Measurements from ENCODE around the gene KIDINS220.

The KIDINS220 gene

DNA sequence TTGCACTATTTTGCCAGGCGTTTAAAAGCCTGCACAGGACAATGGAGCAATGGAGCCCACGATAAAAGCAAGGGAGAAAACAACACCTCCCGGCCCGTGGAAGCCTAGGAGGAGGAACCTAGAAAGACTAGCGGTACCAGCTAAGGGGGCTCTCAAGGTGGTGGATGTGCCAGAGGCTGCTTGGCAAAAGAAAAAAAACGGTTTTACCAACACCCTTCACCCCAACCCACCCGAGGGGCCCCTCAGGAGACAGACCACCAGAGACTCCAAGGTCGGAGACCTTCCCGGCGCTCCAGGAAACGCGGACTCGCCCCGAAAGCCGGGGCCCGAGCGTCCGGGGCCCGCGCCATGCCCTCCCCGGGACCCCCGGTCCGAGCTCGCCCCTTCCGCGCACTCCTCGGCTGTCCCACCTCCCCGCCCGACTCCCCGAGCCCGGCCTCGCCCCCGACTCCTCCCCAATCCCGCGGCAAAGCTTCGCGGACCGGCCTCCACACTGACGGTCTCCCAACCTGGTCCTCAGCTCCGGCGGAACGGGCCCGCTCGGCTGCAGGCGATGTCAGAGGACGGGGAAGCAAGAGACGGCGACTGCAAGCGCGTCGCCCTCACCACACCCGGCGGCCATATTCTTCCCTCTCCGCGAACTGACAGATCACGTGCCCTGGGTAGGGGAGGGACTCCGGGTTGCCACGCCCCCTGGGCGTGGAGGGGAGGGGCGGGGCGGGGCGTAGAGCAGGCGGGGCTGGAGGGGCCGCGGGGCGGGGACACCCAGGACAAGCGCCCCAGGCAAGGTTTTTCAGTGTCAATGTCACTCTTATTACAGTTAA lies at the start of gene KIDINS220:
TSS of gene KIDINS220 (minus strand) at position 643 of the 824 bp plus-strand sequence. CDS start 10,520 bp downstream, outside the sequence.
- DNase-seq = peak in 55 of 56 donors; percentile 38 to 93 (median 84)

DNA sequence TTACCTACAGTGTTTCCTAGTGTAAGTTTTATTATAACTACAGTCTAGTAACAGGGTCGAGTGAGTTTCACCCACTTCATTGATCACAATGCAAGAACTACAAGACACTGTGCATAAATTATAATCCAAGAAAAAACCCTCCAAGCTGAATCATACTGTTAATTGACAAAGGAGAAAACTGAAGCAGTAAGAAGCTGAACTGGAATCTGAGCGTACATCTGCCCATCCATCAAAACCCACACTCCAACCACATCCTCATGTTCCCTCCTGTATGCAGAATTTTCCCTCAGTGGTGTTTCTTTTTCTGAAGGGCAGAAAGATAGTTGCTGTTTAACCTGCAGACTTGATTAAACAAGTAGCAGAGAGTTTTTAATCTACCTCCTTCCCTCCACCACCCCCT lies 49.5 kb upstream of the KIDINS220 start:
- no peak for DNase-seq

DNA sequence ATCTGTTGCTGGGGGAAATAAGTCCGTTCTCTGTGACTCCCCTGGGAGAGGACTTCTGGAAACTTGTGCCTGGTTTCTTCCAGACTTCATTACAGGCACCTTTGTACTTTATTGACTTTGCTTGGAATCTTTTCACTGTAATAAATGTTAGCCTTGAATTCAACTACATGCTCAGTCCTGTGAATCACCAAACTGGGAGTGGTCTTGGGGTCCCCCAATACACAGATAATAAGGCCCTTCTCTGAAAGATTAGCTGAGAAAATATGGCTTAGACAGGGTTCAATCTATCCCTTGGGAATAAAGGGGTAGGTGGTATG lies 48.7 kb upstream of the KIDINS220 start:
- no peak for DNase-seq

DNA sequence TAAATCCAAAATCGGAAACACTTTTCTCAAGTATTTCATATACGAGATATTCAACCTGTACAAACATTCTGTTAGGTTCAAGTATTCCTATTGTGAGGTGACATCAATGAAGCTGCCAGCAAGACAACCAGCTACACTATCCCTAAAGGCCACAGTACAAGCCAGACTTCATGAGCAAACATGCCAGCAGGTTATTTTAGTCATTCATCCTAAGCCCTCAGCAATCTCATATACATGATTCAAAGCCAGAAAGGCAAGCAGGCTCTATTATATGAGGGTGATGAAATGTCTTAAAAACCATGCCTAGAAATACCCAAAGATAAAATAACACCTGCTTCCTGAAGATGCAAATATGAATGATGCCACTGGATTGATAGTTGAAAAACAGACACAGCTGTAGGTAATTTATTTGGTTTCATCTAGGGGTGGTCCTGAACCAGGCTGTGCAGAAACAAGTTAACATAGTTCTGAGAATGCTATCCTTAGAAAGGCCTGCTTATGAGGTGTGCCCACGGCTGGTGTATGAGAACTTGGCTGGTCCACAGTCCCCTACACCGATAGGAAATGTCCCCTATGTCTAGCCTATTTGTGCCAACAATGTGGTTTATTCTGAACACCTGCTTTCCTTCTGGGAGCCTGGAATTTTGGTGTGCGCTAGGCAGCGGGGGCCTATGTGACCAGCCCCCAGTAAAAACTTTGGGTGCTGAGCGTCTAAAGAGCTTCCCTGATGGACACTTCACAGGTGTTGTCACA lies 48.2 kb upstream of the KIDINS220 start:
- no peak for DNase-seq

DNA sequence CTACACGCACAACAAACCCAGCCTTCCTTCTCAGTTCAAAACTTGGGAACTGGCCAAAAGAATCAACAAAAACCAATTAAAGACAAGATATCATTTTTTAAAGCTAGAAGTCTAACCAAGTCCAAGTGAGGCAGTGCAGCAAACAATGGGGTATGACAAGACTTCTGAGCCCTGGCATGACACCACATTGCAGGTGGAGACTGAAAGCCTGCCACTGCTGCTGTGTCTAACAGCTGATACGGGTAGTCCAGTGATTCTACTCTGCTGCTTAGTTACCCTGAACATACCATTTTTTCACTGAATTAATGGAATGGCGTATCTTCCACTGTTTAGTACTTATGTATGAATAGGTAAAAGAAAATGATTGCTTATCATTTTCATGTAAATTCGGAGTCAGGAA lies 47.4 kb upstream of the KIDINS220 start:
- DNase-seq = no peak

DNA sequence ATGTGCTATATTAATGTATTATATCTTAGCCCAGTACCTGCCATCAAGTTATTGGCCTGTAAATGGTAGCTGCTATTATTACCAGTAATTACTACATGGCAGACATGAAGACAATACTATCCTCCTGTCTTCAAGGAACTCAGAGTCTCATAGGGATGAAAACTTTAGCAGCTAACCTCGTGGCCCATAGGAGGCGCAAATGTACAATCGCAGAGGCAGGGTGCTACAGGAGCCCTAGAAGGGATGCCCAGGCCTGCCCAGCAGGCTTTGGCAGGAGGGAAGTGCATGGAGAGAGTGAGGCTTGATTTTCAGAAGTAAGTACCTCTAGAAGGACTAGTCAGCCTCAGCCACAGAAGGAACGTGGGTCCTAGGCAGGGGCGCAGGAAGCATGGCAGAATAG lies 44.7 kb upstream of the KIDINS220 start:
- peak in 5 of 56 donors; percentile 1 to 22 (median 5) for DNase-seq

DNA sequence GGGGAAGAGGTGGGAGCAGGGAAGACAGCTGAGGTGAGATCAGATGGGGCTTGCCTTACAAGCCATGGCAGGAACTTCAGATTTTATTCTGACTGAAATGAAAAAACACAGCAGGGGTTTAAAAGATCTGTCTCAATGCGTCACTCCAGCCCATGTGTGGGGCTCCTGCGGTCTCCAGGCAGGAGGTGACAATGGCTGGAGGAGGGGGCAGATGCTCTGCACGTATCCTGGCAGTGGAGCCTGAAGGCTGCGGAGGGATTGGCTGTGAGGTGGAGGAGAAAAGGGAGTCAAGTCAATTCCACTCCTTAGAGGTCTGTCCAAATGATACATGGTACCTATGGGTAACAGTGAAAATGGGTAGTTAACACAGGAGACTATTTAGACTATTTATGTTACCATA lies 40.5 kb upstream of the KIDINS220 start:
- DNase-seq = no peak

DNA sequence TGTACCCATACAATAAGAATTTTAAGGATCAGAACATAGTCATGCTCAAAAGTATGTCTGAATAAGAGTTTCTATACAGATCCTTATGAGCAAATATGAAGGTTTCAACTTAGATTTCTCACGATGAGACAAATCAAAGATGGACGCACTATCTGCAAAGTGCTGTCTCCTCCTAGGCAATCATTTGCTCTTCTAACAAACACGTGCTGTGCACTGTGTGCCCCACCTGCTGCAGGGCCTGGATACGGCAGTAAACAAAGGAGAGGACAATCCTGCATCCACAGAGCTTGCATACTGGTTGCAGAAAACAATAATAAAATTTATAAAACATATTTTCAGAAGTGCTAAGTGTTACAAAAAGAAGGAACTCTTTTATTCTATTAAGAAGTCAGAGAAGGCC lies 39.9 kb upstream of the KIDINS220 start:
- DNase-seq = no peak

DNA sequence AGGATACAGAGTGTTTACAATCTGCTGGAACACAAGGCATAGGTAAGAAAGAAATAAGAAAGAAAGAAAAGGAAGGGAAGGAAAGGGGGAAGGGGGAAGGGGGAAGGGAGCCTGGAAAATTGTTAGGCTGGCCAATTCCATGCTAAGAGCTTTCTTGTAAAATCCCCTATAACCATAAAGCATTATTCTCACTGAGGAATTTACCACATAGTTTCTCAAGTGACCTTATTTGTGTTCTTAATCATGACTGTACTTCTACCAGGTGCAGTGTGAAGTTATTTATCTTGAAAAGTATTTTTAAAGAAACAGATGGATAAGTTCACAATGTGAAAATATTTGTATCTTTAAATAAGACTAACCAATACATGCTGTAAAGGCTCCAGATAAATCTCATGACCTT lies 39.2 kb upstream of the KIDINS220 start:
- no peak for DNase-seq

DNA sequence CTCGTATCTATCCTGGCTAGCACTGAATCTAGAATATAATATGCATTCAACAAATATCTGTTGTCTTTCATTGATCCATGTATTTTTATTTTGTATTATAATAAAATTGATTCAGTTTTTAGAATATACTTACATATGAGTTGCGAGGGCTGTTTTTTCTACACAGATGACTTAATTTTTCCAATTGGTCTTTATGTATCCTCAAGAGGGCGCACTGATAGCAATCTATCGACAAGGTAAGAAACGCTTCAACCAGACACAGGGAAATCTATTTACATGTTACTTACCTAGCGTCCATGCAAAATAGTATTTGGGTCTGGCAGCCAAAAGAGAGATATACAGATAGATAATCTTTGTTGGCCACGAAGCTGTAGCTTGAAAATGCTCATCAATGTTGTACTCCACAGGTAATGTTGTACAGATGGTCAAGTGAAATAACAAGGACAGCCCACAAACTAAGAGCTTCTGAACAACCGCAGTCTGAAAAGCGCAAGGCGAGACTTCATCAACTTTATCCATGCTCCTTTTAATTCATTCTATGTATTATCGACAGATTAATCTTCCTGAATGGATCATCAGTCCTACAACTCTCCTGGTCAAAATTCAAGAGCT lies 35.5 kb upstream of the KIDINS220 start:
- DNase-seq = peak in 2 of 56 donors; percentile 10 to 11

DNA sequence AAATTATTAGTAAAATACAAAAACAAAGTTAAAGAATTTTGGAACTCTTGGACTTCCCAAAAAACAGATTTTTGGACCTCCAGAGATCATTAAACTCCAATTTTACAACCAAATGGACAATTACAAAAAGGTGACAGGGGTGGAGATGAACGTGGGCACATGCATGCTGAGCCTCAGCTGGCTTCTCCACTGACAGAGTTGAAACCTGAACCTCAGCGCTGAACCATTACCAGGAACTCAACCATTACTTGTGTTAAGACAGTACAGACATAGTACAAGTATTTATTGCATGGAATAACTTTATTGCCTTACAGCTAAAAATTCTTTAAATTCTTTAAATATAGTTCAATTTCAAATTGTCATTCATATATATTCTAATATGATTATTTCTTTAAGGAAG lies 33.0 kb upstream of the KIDINS220 start:
- no peak for DNase-seq

DNA sequence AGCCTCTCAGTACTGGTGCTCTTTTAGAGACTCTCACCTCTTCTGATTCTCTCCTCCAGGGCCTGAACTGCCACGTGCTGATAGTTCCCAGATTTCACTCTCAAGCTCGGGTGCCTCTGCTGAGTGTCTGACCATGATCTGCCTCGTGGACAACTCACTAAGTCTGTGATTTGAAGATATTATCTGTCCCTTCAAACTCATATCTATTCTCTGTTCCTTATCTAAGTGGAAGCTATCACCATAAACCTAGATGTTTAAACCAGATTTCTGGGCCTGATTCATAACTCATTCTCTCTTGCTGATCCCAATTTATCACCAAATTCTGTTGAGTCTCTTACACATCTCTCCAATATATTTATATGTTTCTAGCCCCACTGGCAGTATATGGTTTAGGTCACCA lies 29.9 kb upstream of the KIDINS220 start:
- DNase-seq = no peak

DNA sequence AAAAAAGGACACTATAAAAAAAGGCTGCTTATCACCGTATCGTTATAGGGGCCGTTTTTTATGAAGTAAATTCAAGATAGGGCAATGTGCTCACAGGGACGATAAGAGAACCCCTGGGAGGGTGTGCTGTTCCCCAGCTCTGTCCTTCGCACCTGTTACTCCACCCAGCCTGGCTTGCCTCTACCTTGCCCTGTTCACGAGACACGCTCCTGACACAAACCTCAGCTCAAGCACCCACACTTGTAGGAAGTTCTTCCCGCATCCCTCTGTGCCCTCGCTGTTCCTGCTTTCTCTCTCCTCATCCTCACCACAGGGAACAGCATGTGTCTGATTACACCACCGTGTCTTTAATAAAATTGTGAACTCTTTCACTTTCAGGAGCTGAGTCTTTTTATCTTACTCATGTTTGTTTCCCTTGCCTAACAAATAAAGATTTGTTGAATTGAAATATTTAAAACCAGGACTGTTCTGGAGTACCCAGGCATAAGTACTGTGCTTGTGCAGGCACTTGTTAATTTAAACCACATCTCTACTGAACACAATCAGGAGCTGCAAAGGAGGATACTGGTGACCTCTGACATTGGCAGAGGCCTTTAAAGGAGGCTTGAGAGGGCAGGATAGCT lies 26.0 kb upstream of the KIDINS220 start:
- DNase-seq = no peak

DNA sequence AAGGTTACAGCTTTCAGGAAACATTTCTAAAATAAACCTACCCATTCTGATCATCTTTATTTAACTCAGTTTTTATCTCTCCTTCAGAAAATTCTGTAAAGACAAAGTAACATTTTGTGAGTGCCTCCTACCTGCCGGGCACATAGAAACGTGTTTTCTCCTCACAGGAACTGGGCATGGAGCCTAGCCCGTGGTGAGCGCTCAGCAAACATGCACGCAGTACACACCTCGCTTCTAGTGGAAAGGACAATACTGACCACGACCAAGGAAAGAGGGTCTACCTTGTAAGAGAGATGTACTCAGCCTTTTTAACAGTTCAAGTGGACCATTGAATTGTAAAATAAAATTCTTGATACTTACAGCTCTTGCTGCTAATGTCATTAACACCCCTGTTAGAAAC lies 24.8 kb upstream of the KIDINS220 start:
- no peak for DNase-seq

DNA sequence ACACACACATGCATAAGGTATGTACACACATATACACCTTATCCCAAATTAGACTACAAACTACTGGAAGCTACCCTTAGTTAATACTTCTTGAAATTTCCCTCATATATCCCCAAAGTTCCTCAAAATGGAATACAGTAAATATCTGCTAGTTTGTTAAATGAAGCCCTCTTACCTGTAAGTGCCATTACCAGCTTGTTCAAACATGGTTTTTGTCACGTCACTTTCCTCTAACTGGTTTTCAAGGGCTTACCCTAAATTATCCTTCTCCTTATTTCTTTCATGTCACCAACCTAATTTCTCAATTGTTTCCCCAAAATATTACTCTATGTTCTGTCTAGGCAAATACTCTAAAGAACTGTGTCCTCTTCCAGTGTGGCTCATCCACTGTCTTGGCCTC lies 24.4 kb upstream of the KIDINS220 start:
- DNase-seq = no peak

DNA sequence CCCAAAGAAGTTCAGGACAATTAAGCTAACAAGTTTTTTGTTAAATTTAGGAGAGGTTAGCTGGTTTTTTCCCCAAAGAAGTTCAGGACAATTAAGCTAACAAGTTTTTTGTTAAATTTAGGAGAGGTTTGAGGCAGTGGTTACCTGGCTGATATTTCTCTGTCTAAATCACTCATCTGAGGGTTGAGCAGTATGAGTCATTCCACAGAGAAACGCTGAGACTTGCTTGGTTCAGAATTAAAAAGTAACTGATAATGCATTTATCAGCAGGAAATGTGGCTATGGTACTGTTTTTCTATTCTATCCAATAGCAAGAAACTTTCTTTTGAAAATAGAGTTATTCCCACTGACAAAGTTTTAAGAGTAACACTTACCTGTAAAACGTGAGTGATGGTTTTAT lies 22.8 kb upstream of the KIDINS220 start:
- DNase-seq = no peak

DNA sequence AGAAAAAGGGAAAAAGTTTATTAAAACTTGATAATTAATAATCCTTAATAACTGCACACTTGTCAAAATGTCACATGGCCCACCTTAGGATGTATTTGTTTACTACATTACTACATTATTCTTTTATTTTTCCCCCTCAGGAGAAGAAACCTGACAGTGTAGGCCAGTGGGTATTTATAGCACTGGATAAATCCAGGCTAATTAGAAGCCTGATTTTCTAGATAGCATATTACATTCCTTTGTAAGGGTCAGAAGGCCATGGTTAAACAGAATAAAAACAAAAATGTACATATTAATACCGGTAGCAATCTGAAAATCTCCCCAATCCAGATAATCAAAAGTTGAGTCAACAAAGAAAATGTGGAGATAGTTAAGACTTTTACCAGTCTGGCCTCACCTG lies 21.5 kb upstream of the KIDINS220 start:
- no peak for DNase-seq

DNA sequence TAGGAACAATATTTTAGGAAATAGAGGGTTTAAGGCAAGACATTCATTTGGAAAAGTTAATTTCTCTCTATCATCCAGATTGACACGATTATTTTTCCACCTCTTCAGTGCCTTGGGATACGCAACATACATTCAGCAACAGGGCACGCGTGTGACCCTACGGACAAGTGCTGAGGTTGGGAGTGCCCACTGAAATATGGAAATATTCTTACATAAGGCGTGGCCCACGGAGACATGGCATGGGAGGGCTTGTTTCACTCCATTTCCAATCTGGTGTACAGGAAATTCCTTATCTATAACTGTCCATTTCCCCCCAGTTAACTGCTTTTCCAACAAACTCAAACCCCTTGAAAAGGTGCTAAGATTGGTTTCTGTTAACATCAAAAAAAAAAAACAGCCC lies 20.9 kb upstream of the KIDINS220 start:
- no peak for DNase-seq

DNA sequence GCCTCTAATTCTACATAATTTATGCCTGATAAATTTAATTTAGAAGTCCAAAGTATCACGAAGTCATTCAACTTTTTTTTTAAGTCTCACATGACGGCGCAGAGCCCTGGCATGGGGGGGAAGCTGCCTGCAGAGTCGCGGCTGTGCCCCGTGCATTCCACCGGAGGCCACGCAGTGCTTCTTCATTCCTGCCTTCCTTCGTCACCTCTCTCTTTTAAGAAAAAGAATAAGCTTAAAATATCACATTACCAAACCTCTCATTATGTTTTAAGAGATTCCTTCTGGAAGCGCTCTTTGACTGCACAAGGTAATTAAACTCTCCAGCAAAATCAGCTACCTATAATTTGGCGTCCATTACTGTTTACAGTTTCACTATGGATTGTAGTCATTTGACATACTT lies 20.3 kb upstream of the KIDINS220 start:
- no peak for DNase-seq

DNA sequence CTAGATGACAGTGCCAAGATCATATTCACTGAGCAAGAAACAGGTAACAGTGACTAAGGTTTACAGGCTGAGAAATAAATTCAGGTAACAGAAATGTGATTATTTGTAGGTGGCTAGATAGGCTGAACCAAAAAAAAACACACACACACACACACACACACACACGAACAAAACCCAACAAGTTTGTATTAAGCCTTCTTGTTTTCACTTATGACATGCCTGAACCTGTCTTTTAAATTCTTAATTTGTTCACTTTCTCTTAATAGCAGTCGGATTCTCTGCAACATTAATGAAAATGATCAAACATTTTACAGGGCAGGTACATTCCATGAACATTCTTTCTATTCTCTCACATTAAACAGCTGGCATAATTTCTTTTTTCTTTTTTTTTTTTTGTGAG lies 18.8 kb upstream of the KIDINS220 start:
- no peak for DNase-seq

DNA sequence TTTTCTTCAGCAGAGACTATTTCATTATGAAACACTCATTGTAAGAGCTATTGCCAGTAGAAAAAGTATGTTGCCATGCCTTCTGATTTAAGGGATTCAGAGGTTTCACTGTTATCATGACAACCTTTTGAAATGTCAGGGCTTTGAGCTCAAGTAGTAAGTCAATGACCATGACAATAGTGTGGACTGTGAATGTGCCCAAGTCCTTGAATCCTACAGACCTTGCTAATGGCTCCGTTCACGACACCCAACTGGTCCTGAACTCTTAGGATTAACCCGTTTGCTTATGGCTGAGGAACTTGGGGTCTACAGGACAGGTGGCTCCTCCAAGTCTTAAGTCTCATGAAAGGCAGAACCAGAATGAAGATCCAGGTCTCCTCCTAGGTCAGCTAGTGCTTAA lies 17.6 kb upstream of the KIDINS220 start:
- no peak for DNase-seq

DNA sequence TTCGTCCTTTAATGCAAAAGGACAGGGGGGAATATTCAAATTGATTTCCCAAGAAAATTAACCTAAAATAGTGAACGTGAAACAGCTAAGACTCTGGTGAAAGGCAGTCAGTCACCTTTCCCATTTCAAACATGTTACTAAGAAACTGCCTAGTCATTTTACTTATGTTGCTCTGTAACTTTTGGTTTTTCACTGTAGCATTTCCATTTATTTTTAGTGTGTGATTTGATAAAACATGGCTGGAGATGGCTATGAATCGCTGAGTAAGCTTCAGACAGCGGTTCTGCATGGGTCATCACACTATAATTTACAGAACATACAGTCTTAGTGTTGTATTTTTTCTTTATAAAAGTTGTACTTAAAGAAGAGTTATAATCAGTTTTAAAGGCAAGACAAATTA lies 16.0 kb upstream of the KIDINS220 start:
- no peak for DNase-seq

Measured in nucleus accumbens (tissue), 56 donors.